BLaER1 treated with 17β-estradiol and CSF1 and Interleukin-3, amounts not matched to agents 10 nM and 100 nM (cell line): ENCODE results near the gene PTPRR.

Experiments used
- H3K27ac ChIP-seq, 11 experiments: shearing (Covaris generic); formaldehyde crosslinking; 2 replicates each; pipeline ENCODE4 v1.8.1; 2022
- H3K27me3 ChIP-seq, 11 experiments: shearing (Covaris generic); formaldehyde crosslinking; 2 replicates each; pipeline ENCODE4 v1.8.1; 2022
- H3K36me3 ChIP-seq, 11 experiments: shearing (Covaris generic); formaldehyde crosslinking; 2 replicates each; pipeline ENCODE4 v1.8.1; 2022
- H3K4me1 ChIP-seq, 10 experiments: shearing (Covaris generic); formaldehyde crosslinking; 2 replicates each; pipeline ENCODE4 v1.8.1; 2022
- H3K4me2 ChIP-seq, 11 experiments: shearing (Covaris generic); formaldehyde crosslinking; 2 replicates each; pipeline ENCODE4 v1.8.1; 2022
- H3K4me3 ChIP-seq, 10 experiments: shearing (Covaris generic); formaldehyde crosslinking; 2 replicates each; pipeline ENCODE4 v1.8.1; 2022
- H3K9ac ChIP-seq, 11 experiments: shearing (Covaris generic); formaldehyde crosslinking; 2 replicates each; pipeline ENCODE4 v1.8.1; 2022
- H3K9me3 ChIP-seq, 11 experiments: shearing (Covaris generic); formaldehyde crosslinking; replicated peaks in 1 of 11; 2 replicates each; pipeline ENCODE4 v1.8.1; 2022
- H4K20me1 ChIP-seq, 11 experiments: shearing (Covaris generic); formaldehyde crosslinking; 2 replicates each; pipeline ENCODE4 v1.8.1; 2022
- Cebpa-rat ChIP-seq, 11 experiments: shearing (Covaris generic); IDR thresholded peaks; 2 replicates each; pipeline ENCODE4 v1.8.1; 2022

PTPRR gene

DNA sequence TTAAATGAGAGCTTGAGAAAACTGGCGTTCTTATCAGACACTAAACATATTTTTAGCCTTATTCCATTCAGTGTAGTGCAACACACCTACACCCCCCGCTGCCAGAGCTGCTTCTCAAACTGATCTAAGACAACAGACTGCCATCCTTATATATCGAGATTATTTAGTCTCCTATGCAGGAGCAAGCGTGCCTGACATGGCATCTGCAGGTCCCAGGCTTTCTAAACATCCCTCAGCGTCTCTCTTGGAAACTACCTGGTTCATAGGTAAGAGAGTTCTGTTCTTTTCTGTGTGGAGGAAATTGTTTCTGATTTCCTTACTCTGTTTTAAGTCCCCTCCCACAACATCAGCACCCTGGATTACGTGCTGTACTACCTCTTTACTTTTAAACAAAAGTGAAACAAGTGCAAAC is 166.2 kb downstream of the PTPRR start:
- Histone ChIP-seq H3K4me2 (no peak overlapping the region), H3K36me3 (no peaks in the 10 kb centered on the region), H3K4me3 (no peak overlapping the region), H3K4me1 (no peaks in the 10 kb centered on the region), H3K9ac (no peak overlapping the region), H3K9me3 (0 out of 22 replicates have a peak, but pooled peaks cover 0 to 5% (median 0%) of the 10 kb centered on the region in 11 experiments), H3K27me3 (no peaks in the 10 kb centered on the region), H4K20me1 (no peaks in the 10 kb centered on the region), H3K27ac (no peak overlapping the region)
- no peak for TF ChIP-seq Cebpa-rat (IDR thresholded peaks at IDR 0.05)

DNA sequence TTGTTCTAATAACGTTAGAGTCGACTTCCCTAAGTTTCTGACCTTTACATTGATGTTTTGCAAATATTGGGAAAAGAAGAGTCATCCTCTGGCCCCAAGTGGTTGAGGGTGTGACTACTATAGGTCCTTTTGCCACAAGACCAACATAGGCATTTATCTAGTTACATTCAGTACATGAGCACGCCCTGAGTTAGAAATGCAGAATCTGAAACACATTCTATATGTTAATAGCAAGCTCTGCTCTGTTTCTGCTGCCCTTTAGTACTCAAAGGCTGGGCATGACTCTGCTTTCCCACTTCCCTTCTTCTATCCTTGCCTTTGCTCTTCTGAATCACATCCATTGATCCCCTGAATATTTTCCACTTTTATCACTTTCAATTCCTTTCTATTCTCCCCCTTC is 168.2 kb downstream of the PTPRR start:
- Histone ChIP-seq H3K27me3 (no peaks in the 10 kb centered on the region), H3K9me3 (no peaks in the 10 kb centered on the region), H4K20me1 (no peaks in the 10 kb centered on the region), H3K4me1 (no peaks in the 10 kb centered on the region), H3K4me3 (no peak overlapping the region), H3K9ac (no peak overlapping the region), H3K27ac (no peak overlapping the region), H3K36me3 (no peaks in the 10 kb centered on the region), H3K4me2 (no peak overlapping the region)
- no peak for TF ChIP-seq Cebpa-rat (IDR thresholded peaks at IDR 0.05)

DNA sequence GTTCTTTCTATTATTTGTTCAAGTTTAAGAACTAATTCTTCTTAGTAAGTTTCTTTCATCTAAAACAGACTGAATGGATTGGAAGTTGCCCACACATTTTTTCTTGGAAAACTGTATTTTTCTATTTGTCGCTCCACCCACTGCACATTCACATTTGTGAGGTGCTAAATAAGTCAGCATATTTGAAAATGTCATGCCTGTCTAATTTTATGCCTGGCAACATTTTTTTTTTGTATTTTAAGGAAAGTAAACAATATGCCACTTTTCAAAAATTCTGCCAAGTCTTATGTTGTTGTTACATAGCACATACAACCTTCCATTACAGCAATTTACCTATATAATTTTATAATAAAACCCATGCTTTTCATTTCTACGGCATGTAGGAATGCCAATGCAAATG is 170.6 kb downstream of the PTPRR start:
- no peak for TF ChIP-seq Cebpa-rat (IDR thresholded peaks at IDR 0.05)
- Histone ChIP-seq H3K27me3 (no peaks in the 10 kb centered on the region), H3K4me1 (no peaks in the 10 kb centered on the region), H4K20me1 (no peaks in the 10 kb centered on the region), H3K4me2 (no peak overlapping the region), H3K4me3 (no peak overlapping the region), H3K9ac (no peak overlapping the region), H3K9me3 (no peaks in the 10 kb centered on the region), H3K36me3 (no peaks in the 10 kb centered on the region), H3K27ac (no peak overlapping the region)

DNA sequence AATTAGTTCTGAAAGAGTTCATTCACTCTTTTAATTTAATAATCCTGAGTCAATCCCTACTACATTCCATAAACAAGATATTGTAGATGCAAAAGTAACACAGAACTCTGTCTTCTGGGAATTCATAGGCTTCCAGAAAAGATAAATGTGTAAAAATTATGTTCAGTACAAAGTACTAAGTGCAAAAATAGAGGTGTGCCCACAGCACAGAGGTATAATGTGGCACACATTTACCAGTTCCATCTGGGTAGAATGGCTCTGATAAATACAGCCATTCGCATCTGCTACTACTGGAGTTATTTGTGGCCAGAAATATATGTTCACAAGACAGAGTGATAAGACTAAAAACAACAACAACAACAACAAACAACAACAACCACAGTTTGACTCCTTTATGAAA is 171.7 kb downstream of the PTPRR start:
- Histone ChIP-seq H3K9me3 (no peaks in the 10 kb centered on the region), H3K4me2 (no peak overlapping the region), H3K36me3 (no peaks in the 10 kb centered on the region), H3K27ac (no peak overlapping the region), H3K4me1 (no peaks in the 10 kb centered on the region), H4K20me1 (no peaks in the 10 kb centered on the region), H3K27me3 (no peaks in the 10 kb centered on the region), H3K4me3 (no peak overlapping the region), H3K9ac (no peak overlapping the region)
- no peak for TF ChIP-seq Cebpa-rat (IDR thresholded peaks at IDR 0.05)

DNA sequence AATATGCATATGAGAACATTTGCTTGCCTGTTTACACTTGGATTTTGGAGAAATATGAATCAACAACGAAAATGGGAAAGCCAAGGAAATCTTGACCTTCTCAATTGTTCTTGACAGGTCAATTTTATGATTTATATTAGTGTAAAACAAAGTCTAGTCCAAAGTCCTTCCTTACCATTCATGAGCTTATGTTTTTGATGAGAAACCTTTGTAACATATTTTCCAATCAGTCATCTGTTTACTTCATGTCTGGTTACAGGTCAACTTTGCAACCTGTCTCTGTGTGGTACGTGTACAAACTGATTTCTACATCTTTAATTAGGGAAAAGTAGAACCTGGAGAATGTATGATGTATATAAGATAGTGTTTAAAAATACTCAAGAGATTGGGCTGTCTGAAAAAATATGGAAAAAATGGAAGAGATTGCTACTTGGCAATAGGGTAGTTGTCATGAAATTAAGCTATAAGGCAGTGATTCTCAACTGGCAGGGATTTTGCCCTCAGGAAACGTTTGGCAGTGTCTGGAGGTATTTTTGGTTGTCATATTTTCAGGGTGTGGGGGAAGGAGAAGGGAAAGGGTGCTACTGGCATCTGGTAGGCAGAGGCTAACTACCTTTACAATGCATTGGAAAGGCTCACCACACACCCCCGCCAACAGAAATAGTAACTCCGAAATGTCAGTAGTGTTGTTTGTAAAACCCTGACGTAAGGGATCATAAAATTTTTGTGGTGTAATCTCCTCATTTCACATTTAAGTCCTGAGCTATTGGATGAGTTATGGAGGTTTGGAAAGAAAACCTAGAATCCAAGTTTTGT is 172.9 kb downstream of the PTPRR start:
- no peak for TF ChIP-seq Cebpa-rat (IDR thresholded peaks at IDR 0.05)
- Histone ChIP-seq H3K36me3 (no peaks in the 10 kb centered on the region), H3K4me1 (no peaks in the 10 kb centered on the region), H3K27me3 (no peaks in the 10 kb centered on the region), H3K4me3 (no peak overlapping the region), H3K9ac (no peak overlapping the region), H3K9me3 (no peaks in the 10 kb centered on the region), H4K20me1 (no peaks in the 10 kb centered on the region), H3K4me2 (no peak overlapping the region), H3K27ac (no peak overlapping the region)

DNA sequence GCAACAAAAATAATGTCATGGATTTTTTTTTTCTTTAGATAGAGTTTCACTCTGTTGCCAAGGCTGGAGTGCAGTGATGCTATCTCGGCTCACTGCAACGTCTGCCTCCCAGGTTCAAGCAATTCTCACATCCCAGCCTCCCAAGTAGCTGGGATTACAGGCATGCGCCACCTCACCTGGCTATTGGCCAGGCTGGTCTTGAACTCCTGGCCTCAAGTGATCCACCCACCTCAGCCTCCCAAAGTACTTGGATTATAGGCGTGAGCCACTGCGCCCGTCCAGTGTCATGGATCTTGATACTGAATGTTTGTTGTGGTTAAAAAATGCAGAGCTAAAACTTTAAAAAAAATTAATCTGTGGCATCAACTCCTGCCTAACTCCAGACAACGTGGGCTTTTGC is 175.5 kb downstream of the PTPRR start:
- H3K4me3 ChIP-seq: no peak overlapping the region
- H3K36me3 ChIP-seq: no peaks in the 10 kb centered on the region
- no peaks in the 10 kb centered on the region for H3K4me1 ChIP-seq
- no peak overlapping the region for H3K9ac ChIP-seq
- H3K4me2 ChIP-seq: no peak overlapping the region
- H4K20me1 ChIP-seq: no peaks in the 10 kb centered on the region
- no peaks in the 10 kb centered on the region for H3K27me3 ChIP-seq
- no peak for TF ChIP-seq Cebpa-rat (IDR thresholded peaks at IDR 0.05)
- no peaks in the 10 kb centered on the region for H3K9me3 ChIP-seq
- H3K27ac ChIP-seq: no peak overlapping the region

DNA sequence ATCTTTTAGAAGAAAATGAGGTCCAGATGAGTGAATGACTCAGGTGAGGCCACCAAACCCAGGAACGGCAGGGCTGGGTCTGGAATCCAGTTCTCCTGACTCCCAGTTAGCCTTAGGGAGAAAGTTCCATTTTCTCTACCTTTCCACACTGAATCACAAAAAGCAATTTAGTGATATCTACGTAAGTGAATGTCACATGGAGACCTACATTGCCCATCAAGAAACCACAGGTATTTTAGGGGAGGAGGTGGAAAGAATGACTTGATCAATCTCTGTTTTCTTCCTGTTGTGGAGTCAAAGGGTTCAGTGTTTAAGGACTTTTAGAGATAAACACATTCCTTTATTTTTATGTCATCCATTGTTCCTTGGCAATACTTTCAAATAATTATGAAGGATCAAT is 176.4 kb downstream of the PTPRR start:
- H3K9ac ChIP-seq: no peak overlapping the region
- no peaks in the 10 kb centered on the region for H3K27me3 ChIP-seq
- H3K36me3 ChIP-seq: no peaks in the 10 kb centered on the region
- H4K20me1 ChIP-seq: no peaks in the 10 kb centered on the region
- no peak overlapping the region for H3K4me3 ChIP-seq
- H3K4me2 ChIP-seq: no peak overlapping the region
- no peaks in the 10 kb centered on the region for H3K9me3 ChIP-seq
- TF ChIP-seq Cebpa-rat (IDR thresholded peaks at IDR 0.05): no peak
- H3K27ac ChIP-seq: no peak overlapping the region
- H3K4me1 ChIP-seq: no peaks in the 10 kb centered on the region

DNA sequence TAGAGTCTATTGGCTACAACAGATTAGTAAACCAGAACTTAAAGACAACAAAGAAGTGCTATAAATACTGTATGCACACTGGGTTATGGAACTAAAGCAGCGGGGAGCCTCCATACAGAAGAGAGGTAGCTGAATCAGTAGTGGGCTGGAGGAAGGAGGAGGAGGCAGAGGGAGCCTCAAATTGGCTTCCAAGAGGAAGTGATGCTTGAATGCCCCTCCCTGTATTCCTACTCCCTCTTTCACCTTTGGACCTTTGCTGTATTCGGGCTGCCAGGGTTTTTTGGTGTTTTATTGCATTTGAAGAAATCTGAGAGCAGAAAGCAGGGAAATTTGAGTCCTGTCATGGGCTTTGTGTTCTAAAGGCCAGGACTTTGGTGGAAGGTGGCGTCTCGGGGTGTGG is 179.3 kb downstream of the PTPRR start:
- H3K4me2 ChIP-seq: no peak overlapping the region
- H3K4me3 ChIP-seq: no peak overlapping the region
- H3K9me3 ChIP-seq: peaks cover 0 to 5% (median 0%) of the 10 kb centered on the region in 11 experiments; a peak in 5 of 22 replicates
- no peaks in the 10 kb centered on the region for H3K27me3 ChIP-seq
- H4K20me1 ChIP-seq: no peaks in the 10 kb centered on the region
- no peak overlapping the region for H3K9ac ChIP-seq
- H3K27ac ChIP-seq: no peak overlapping the region
- no peak for TF ChIP-seq Cebpa-rat (IDR thresholded peaks at IDR 0.05)
- no peaks in the 10 kb centered on the region for H3K4me1 ChIP-seq
- no peaks in the 10 kb centered on the region for H3K36me3 ChIP-seq

DNA sequence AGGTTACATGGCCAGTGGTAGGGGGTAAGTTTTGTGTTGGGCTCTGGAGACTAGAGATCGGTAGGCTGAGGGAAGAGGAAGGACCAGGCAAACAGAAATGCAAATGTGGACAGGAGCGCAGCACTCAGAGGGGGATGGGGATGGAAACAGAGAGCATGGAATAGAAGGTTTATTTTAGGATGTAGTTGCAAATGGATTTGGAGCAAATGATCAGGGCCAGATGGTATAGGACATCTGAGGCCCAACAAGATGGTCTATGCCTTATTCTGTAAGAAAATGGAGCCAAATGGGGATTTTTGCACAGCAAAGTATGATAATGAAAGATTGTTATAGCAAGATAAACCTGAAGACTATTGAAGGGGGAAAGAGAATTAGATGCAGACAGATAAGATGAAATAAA is 180.8 kb downstream of the PTPRR start:
- no peak overlapping the region for H3K4me3 ChIP-seq
- peaks cover 0 to 15% (median 12%) of the 10 kb centered on the region in 11 experiments; a peak in 16 of 22 replicates for H3K9me3 ChIP-seq
- H4K20me1 ChIP-seq: no peaks in the 10 kb centered on the region
- H3K9ac ChIP-seq: no peak overlapping the region
- no peak overlapping the region for H3K4me2 ChIP-seq
- no peaks in the 10 kb centered on the region for H3K36me3 ChIP-seq
- H3K27ac ChIP-seq: no peak overlapping the region
- TF ChIP-seq Cebpa-rat (IDR thresholded peaks at IDR 0.05): no peak
- no peaks in the 10 kb centered on the region for H3K27me3 ChIP-seq
- no peaks in the 10 kb centered on the region for H3K4me1 ChIP-seq
